DMS53 (cell line): ENCODE data around the gene CD79B.
A peak's percentile ranks its signal among the peaks of the same experiment; 100 is the strongest.

ENCODE experiments used
- DNase-seq: peaks from one replicate; lab custom pipeline; 2025; lab: John Stamatoyannopoulos, UW

The CD79B gene

DNA sequence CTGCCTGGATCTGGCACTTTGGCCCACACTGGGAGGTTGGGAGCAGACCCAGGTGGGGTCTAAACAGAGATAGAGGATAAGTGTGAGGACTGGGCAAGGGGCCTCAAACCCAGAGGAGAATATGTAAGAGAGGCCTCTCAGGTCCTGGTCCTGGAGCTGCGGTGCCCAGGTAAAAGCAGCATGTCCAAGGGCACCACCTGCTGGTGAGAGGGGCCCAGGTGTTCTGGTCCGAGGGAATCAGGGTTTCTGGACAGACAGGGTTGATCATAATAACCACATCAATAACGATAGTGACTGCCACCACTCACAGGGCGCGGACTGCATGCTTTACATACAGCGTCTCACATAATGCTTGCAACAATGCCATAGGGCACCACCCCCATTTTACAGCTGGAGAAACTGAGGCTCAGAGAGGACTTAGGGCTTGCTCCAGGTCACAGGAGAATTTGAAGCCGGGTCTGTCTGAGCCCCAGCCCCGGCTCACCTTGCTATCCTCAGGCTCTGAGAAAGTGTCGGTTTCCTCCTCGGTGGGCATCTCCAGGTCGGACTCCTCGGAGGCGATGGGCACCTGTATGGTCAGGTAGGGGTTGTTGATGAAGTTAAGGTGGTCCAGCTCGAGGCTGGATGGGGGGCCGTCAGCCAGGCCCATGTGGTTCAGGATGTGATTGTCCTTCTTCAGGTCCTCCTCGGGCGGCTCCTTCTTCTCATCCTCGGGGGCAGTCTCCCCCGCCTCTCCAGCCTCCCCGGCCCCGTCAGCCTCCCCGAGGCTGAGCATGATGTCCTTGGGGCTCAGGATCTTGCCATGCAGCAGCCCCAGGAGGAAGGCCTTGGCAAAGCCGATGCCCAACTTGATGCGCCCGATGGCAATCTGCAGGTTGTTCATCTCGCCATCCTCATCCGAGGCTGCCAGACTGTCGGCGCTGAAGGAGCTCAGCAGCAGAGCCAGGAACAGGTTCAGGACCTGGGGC is 19.1 kb upstream of the CD79B start:
- DNase-seq: peak; percentile 76

DNA sequence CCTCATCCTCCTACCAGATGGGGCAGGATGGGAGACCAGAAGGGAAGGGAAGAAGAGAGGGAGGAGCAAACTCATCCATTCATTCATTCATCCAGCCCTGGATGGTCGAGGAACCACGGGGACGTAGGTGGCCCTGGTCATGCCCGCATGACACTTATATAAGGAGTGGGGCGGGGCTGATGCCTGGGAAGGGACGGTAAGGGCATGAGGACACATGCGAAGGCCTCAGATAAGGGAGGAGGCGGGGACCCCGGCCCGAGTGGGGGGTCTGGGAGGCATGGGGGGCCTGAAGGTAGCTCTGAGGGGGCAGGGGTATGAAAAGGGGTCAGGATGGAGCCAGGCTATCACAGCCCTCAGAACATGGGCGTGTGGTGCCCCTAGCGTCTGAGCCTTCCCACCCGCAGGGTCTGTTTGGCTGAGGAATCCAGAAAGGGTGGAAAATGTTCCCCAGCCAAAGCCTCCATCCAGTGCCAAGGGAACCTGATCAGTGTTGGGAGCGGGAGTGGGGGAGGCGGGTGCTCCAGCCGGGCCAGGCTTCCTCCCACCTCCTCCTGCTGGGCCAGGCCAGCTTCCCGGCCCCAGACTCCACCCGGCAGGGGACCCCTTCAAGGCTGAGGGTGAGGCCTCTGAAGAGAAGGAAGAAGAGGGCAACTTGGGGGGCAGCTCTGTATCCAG is 17.6 kb upstream of the CD79B start:
- DNase-seq: no peak

DNA sequence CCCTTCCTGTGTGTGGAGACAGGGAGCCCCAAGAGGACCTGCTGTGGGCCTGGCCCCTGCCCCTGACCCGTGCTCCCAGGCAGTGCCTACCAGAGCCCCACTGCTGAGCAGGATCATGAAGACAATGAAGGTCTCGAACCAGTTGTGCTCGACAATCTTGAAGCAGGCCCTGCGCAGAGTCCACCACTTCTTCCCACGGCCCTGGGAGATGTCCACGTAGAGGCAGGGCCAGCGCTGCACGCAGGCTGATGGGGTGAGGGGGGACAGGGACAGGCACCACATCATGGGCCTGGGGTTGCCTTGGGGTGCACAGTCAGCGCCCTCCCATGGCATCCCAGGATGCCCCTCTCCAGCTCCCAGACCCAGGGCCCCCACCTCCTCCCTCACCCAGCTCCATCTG is 16.4 kb upstream of the CD79B start:
- no peak for DNase-seq

DNA sequence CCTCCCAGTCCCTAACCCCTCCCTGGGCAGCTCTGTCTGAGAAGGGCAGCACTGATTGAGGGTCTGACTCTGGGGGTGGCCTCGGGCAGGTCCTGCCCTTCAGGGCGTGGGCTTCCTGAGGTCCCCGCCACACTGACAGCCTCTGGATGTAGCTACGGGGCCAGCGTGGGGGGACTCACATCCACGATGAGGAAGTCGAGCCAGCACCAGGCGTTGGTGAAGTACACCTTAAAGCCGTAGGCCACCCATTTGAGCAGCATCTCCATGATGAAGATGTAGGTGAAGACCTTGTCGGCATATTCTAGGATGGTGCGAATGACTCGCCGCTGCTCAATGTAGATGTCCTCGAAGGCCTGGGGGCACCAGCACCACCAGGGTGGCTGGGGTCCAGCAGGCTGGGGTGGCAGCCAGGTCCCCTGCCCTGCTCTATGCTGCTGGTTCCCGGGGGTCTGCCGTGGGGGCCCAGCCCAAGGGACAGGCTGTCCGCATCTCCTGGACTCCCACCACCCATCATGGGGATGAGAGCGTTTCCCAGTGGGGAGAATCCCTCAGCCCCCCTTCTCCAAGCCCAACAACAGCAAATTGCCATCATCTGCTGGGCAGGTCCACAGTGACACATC is 15.7 kb upstream of the CD79B start:
- DNase-seq: no peak

DNA sequence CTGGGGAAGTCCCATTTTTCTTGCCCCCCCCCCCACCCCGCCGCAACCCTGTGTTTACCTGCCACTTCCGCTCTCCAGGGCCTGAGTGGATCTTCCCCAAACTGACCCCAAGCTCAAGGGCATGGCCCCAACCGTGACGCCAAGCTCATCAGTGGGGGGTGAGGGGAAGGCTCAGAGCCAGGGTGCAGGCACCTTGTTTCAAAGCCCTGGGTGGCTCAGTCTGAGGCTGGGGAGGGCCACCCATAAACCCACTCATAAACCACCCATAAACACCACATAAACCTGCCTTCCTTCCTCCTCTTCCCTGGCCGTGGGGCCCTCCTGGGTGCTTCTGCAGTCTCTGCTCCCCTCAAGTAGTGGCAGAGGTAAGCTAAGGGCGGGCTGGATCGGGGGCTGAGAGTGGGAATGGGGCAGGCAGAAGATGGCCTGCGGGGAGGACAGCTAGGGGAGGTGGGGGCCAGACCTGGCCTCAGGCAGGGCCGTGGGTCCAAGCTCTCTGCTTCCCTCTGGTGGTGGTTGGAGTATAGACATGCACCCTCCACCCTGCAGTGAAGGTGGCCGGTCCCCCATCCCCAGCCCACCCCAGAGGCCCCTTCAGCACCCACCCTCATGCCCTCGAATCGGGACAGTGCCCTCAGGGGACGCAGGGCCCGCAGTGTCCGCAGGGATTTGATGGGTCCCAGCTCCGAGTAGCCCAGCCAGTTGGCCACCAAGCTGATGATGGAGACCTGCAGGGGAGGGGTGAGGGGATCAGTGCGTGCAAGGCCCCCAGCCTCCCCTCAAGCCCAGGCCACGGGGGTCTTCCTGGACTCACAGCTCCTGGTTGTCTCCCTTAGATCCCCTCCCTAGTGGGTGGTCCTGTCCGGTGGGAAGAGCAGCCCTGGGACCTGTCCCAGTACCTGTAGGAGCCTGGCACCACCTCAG is 14.6 kb upstream of the CD79B start:
- peak; percentile 72 for DNase-seq

DNA sequence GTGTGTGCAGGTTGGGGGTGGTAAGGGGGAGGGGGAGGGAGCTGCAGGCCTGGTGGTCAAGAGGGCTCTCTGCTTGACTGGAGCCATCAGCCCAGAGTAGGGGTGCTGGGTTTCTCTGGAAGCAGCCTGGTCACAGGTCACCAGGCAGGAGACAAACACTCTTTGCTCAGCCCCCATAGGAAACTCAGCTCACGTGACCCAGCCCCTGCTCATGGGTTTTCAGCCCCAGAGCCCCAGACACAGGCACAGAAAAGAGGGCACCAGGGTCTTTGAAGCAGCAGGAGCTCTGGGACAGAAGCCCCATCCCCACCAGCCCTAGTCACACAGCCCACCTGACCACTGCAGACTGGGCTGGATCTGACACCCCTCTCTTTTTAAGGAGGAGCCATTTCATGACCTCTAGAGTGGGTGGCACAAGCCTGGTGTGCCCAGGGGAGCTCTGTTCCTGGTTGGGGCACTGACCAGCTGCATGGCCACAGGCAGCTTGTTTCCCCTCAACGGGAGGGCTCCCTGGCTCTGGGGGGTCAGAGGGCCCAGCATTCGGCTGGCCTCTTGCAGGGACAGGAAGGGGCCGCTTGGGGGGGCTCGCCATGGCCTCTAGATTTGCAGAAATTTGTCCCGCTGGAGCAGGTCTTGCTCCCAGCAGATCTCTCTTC is 13.8 kb upstream of the CD79B start:
- no peak for DNase-seq

DNA sequence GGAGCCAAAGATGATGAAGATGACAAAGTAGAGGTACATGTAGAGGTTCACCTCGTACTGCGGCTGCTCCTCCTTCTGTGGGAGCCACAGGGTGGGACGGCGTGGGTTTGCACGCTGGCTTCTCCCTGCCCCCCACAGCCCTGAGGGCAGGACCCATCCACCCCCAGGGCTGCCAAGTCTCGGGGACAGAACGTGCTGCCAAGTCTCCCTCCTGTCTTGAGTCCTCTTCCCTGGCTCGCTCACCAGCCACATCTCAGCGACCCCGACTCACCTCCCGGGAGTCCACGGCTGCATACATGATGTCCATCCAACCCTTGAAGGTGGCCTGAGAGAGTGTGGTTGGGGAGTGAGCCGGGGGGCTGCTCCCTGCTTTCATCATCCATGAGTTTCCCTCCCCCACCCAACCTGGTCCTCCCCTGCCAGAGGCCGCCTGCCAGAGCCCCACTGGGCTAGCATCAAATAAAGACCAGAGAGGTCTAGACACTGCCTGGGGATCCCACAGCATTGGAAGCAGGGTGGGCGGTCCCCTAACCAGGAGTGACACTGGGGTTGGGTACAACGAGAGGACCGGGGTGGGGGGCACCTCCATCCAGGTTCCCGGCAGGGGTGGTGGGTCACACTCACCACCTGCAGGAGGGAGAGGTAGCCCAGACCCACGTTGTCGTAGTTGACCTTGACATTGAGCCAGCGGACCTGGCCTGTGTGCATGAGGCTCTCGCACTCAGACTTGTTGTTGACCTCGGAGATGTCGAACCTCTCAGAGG is 12.8 kb upstream of the CD79B start:
- no peak for DNase-seq

DNA sequence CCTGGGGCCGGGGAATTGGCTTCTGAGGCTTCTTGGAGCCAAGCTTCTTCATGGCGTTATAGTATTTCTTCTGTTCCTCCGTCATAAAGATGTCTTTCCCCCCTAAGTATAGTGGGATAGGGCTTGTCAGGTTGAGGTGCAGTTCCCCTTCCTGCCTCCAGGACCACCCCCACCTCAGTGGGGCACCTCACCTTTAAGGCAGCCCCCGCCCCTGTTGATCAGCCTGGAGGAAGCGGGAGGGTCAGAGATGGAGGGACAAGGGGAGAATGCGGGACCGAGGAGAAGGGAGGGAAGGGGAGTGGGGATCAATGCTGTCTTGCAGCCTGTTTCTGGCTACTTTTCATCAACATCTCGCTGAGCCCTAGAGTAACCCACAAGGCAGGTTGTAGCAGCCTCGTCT is 11.6 kb upstream of the CD79B start:
- DNase-seq: no peak

DNA sequence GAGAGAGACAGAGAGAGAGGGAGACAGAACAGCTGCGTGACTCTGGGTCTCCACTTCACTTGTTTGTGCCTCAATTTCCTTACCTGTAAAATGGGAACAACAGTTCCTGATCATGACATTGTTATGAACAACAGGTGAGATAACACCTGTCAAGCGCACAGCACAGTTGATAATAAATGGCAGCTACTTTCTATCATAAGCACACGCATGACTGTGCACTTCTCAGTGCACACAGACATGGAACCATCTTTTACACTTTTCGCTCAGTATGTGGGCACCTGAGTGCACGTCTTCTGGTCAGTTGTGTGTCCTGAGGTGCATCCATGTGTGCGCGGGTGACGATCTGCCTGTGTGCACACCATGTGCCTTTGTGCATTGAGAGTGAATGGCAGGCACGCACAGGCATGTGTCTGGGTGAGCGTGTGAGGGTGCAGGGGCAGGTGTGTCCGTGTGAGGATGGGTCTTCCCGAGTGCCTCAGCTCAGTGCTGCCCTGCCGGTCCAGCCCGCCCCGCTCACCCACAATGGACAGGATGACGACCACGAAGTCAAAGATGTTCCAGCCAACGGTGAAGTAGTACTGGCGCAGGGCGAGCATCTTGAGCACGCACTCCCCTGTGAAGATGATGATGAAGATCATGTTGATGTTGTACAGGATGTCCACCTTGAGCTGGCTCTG is 10.3 kb upstream of the CD79B start:
- DNase-seq: no peak

DNA sequence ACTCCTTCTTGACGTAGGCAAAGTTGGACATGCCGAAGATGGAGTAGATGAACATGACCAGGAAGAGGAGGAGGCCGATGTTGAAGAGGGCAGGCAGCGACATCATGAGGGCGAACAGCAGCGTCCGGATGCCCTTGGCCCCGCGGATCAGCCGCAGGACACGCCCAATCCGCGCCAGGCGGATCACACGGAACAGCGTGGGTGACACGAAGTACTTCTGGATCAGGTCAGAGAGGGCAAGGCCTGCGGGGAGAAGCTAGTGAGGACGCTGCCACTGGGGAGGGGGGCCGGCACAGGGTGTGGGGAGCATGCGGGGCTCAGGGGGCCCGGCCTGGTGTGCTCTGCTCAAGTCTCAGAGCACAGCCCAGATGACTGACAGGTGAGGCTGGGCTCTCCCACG is 9.6 kb upstream of the CD79B start:
- no peak for DNase-seq

DNA sequence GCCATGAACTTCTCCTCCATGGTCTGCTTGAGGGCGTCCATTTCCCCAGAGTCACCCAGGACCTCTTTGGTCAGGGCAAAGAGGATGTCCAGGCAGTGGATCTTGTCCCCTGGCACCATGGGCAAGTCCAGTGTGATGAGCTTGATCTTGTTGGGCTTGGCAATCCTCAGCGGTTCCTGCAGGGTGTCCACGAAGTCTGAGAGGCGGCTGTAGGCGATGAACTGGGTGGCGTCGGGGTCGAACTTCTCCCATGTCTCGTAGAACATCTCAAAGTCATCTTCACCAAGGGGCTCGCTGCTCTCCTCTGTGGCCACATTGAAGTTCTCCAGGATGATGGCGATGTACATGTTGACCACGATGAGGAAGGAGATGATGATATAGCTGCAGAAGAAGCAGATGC is 9.0 kb upstream of the CD79B start:
- no peak for DNase-seq

DNA sequence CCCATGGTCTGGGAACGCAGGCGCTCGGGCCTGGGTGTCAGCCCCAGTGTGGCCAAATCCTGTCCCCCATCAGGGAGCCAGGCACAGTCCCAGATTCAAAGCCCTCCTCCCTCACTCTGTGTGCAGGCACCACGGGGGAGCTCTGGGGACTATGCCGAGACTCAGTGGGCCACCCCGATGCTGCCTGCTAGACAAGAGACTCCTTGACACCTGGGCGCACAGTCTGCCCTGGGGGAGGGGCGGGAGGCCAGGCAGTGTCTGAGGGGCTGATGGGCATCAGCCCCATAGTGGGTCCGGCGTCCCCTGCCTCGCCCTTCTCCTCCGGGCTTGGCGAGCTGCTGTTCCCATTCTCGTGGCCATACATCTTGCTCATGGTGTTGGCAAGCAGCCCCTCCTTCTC is 8.5 kb upstream of the CD79B start:
- DNase-seq: no peak

DNA sequence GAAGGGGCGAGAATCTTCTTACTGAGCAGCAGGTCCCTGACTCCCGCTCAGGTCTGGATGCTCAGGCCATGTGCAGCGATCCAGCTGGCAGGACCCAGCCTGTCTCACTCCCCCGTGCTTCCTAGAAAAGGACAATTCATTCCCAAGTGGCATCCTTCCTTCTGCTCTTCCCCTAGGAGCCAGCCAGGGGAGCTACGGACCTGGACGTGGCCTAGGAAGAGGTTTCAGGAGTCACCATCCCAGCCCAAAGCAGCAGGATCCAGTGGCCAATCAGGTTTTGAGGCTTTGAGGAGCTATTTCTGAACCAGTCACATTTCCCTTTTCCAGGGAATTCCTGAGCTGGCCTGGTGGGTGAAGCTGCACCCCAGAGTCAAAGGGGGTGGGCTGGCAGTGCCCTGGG is 7.8 kb upstream of the CD79B start:
- DNase-seq: no peak

DNA sequence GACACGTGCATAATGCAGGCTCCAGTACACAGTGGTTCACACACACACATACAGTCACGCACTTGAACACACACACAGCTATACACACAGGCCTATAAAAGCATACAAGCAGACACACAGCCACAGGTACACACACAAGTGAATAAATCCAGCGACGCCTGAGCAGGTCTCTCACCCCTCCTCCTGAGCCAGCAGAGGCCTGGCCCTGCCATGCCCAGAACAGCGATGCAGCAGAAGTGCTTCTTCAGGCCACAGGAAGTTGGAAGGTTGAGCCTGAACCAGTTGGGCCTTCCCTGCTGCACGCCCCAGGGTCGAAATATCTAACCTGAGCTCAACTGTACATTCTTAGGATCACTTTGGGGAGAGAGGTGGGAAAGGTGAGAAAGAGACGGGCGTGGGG is 7.3 kb upstream of the CD79B start:
- DNase-seq: no peak

DNA sequence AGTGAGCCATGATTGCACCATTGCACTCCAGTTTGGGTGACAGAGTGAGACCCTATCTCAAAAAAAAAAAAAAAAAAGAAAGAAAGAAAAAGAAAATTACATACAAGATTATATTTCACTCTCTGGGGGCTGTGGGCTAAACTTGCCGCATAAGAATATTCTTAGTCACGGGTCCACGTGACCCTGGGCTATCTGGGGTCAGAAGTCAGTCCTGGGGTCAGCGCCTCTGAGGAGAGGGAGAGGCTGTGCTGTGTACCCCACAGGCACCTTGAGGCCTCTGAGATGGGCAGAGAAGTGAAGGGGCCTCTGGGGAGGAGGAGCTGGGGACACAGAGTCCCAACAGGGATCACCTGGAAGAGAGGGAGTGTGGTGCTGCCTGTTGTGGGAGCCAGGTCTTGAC is 5.8 kb upstream of the CD79B start:
- DNase-seq: no peak

DNA sequence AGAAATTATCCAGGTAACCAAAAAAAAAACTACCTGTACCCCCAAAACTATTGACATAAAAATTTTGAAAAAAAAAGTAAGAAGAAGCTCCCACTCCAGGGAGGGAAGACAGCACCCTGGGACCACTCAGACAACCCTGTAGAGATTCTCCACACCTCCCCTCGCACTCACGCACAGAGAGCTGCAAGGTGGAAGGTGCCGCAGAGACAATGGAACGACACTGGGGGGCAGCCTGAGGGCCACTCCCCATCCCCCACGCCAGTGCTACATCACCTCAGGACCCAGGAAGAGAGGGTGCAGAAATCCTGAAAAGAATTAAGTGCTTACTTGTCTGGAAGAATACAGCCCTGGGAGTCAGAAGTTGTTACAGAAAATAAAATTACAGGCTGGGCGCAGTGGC is 5.2 kb upstream of the CD79B start:
- no peak for DNase-seq

DNA sequence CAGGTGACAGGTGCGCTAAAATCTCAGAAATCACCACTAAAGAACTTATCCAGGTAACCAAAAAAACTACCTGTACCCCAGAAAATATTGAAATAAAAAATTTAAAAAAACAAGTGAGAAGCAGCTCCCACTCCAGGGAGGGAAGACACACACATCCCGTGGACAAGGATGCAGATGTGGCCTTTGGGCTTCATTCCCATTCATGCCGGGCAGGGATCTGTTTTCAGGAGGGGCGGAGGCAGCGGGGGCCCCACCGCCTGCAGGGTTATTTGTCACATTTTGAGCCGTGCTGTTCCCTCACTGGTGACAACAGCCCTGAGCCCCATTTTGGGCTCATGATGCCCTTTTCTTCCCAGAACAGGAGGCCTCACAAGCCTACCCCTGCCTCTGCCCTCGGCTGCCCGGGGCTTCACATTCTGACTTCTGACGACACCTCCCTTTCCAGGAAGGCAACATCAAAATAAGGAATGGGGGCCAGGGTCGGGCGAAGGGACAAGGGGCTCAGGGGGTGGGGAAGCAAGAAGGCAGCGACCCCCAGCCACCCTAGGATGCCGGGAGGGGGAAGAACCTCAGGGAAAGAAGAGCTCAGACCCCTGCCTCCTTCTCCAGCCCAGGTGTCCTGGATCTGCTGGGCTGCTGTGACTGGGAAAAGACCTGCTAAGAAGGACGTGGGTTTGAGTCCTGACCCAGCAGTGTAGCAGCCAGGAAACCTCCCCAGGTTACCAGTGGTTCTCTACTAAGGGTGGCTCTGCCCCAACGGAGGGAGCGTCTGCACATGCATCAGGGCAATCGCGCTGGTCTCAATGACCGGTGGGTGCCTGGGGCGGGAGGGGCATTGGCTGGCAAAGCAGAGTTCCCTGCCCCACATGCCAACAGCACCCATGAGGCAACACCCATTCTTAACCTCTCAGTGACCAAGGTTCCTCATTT is 2.3 kb upstream of the CD79B start:
- DNase-seq: no peak

DNA sequence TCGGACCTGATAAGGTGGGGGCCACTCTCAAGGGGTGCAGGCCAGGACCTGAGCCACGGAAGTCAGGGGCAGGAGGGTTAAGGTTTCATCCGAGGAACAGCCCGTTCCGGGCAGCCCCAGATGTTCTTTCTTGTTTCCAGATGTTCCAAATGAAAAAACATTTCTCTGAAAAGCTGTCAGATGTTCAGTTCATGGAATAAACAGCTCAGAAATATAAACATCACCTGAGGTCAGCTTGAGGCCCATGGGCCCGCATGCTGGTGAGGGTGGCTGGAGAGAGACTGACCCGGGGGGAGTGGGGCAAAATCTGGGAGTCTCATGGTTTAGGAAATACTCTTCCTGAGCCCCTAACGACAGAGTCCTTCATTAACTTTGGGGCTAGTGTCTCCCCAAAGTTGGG is 1.5 kb upstream of the CD79B start:
- no peak for DNase-seq

DNA sequence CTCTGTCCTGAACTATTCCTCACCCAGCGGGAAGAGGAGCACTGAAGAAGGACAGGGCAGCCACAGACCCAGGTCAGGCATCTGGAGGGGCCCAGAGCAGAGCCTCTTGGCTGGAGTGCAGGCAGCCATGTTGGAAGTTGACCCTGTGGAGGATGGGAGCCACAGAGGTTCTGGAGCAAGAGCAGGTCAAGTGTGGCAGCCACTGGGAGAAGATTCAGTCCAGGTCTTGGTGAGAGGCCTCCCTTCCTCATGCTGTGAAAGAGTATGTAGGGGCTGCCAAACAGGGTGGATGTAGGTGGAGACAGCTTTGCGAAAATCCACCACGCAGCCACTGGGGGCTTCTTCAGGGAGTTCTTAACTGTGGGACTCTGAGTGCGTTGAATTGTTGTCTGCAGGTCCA is 590 bp upstream of the CD79B start:
- no peak for DNase-seq
